ENCODE data around the gene SPSB2. TPM values are rescaled to one million over a fixed set of nuclear protein-coding genes. Genes with fewer than 3 reads are reported as not detected.
"Not testable (repeated sequence)": the region's sequence is repeated elsewhere in the genome, so short reads cannot be mapped to it uniquely, and the experiment has no call there.

SPSB2 gene
- total and polyA plus RNA-seq, 2 experiments from 2014 or later: 4.4 to 4.8 TPM

DNA sequence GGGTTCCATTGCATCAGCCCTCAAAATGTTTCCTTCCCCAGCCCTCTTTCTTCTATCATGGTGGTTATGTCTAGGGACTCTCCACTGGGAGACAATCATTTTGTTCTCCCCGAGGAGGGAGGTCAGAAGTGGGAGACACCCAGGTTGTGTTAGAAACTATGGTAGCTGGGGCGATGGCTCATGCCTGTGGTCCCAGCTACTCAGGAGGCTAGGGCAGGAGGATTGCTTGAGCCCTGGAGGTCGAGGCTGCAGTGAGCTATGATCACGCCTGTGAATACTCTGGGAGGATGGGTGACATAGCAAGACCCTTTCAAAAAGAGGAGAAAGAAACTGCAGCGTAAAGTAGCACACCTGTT lies 18.5 kb upstream of the SPSB2 start:
- TF ChIP-seq EZH2 (IDR thresholded peaks at IDR 0.05; ENCODE audit: insufficient read depth, poor library complexity, severe bottlenecking): no peak
- TF ChIP-seq EZH2phosphoT487 (IDR thresholded peaks at IDR 0.05; ENCODE audit: insufficient read depth, low read depth): no peak
- peak overlapping the region; percentile 81 for H3K4me2 ChIP-seq (ENCODE audit: unreplicated experiment)
- H3K4me3 ChIP-seq: peak overlapping the region; percentile 73
- peak overlapping the region; percentile 87 for H3K9ac ChIP-seq
- DNase-seq: no peak
- peaks cover 10% of the 10 kb centered on the region; the same call in 1 of the 2 replicates for H3K4me1 ChIP-seq (ENCODE audit: insufficient read depth)
- 92 to 95% methylated on average over 5 of the region's 5 CpGs for WGBS, 2 experiments (ENCODE audit: low coverage in 1 of 2, low lambda C conversion rate in 2 of 2, missing lambda C conversion rate in 2 of 2)
- no peaks in the 10 kb centered on the region for H3K9me2 ChIP-seq (ENCODE audit: insufficient read depth)
- H3K9me3 ChIP-seq (ENCODE audit: low read depth): no peaks in the 10 kb centered on the region
- in situ Hi-C loops (cut with MboI): no loop called here
- no peaks in the 10 kb centered on the region for H3K36me3 ChIP-seq (ENCODE audit: low read depth)
- H3K79me2 ChIP-seq (ENCODE audit: insufficient read depth): no peaks in the 10 kb centered on the region
- H4K20me1 ChIP-seq (ENCODE audit: insufficient read depth): no peaks in the 10 kb centered on the region
- H3K27ac ChIP-seq: peak overlapping the region; percentile 88
- H3F3A ChIP-seq (ENCODE audit: insufficient read depth): peaks cover 20% of the 10 kb centered on the region
- H3K27me3 ChIP-seq (replicated peaks; ENCODE audit: insufficient read depth): no peaks in the 10 kb centered on the region
- H2AFZ ChIP-seq: peak overlapping the region; percentile 97

DNA sequence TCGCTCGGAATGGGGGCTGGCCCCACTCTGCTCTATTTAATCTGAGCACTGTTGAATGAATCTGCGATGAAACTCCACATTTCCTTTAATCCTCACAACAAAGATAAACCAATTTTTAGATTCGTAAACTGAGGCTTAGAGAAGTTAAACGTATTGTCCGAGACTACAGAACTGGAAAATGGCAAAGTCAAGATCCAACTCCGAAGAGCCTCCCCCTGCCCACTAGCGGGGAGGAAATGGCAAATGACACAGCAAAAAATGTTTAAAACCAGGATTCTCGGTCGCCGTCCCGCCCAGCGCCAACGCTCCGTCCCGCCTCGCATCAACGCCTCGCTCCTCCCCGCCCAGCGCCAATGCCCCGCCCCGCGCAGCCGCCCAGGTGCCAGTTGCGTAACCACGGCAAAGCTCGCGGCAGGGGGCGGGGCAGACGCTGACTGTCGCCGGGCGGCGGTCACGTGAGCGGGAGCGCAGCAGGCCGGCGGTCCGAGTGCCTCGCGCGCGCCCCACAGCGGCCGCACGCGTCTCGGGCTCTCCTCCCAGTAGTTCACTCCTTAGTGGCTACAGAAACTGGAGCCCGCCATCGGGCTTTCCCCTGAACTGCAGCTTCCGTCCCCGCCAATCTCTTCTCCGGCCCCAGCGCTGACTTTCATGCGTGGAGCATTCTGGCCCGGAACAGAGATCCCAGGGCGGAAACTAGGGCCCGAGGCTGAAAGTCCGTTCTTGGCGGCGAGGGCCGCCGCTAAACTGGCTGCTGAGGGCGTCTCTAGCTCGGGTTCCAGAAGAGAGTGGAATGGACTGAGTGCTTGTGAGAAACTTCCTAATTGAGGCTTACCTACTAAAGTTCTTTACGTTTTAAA lies 17.9 kb upstream of the SPSB2 start:
- in situ Hi-C loops (cut with MboI): no loop called here
- H3K9ac ChIP-seq: peak overlapping the region; percentile 89

DNA sequence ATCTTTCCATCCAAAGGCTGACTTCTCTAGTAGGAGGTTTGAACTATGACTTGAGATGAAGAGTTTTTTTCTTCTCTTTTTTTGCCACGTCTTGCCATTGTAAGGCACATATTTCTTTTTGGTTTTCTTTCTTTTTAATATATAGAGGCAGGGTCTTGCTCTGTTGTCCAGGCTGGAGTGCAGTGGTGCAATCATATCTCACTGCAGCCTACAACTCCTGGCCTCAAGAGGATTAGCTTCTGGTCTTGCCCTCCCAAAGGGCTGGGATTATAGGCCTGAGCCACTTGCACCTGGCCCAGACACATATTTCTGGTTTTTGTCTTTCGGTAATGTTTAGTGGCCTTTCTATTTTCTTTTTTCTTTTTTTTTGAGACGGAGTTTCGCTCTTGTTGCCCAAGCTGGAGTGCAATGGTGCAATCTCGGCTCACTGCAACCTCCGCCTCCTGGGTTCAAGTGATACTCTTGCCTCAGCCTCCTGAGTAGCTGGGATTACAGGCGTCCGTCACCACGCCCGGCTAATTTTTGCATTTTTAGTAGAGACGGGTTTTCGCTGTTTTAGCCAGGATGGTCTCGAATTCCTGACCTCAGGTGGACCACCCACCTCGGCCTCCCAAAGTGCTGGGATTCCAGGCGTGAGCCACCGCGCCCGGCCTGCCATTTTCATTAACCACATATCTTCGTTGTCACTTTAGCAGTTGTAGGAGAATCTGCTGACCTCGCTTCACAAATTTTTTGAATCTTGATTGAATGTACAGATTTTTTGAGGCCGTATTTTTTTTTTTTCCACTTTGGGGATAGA lies 16.9 kb upstream of the SPSB2 start:
- Histone ChIP-seq H3K4me2 (ENCODE audit: unreplicated experiment) (peak overlapping the region; percentile 91), H2AFZ (peak overlapping the region; percentile 90), H3F3A (ENCODE audit: insufficient read depth) (peaks cover 20% of the 10 kb centered on the region), H3K27ac (peak overlapping the region; percentile 95), H3K9ac (peak overlapping the region; percentile 89), H3K4me3 (peak overlapping the region; percentile 69)
- H3K9me3 ChIP-seq (ENCODE audit: low read depth); H3K27me3 ChIP-seq (replicated peaks; ENCODE audit: insufficient read depth); H4K20me1 ChIP-seq (ENCODE audit: insufficient read depth); DNase-seq; H3K79me2 ChIP-seq (ENCODE audit: insufficient read depth); H3K4me1 ChIP-seq (ENCODE audit: insufficient read depth); H3K36me3 ChIP-seq (ENCODE audit: low read depth); H3K9me2 ChIP-seq (ENCODE audit: insufficient read depth); in situ Hi-C loops (cut with MboI): not testable (repeated sequence)
- WGBS, 2 experiments (ENCODE audit: low coverage in 1 of 2, low lambda C conversion rate in 2 of 2, missing lambda C conversion rate in 2 of 2): 96 to 97% methylated on average over 21 of the region's 21 CpGs

More for the DNA sequence above, 17.9 kb upstream of the SPSB2 start:
- no peak for TF ChIP-seq EZH2phosphoT487 (IDR thresholded peaks at IDR 0.05; ENCODE audit: insufficient read depth, low read depth)
- TF ChIP-seq EZH2 (IDR thresholded peaks at IDR 0.05; ENCODE audit: insufficient read depth, poor library complexity, severe bottlenecking): no peak
- no peaks in the 10 kb centered on the region for H3K9me3 ChIP-seq (ENCODE audit: low read depth)
- H3F3A ChIP-seq (ENCODE audit: insufficient read depth): peaks cover 20% of the 10 kb centered on the region
- peak; percentile 100 for DNase-seq
- H3K27ac ChIP-seq: peak overlapping the region; percentile 95
- no peaks in the 10 kb centered on the region for H3K36me3 ChIP-seq (ENCODE audit: low read depth)
- peak overlapping the region; percentile 91 for H3K4me2 ChIP-seq (ENCODE audit: unreplicated experiment)
- no peaks in the 10 kb centered on the region for H3K27me3 ChIP-seq (replicated peaks; ENCODE audit: insufficient read depth)
- peaks cover 10% of the 10 kb centered on the region; the same call in 1 of the 2 replicates for H3K4me1 ChIP-seq (ENCODE audit: insufficient read depth)
- H3K4me3 ChIP-seq: peak overlapping the region; percentile 73
- no peaks in the 10 kb centered on the region for H3K79me2 ChIP-seq (ENCODE audit: insufficient read depth)
- no peaks in the 10 kb centered on the region for H3K9me2 ChIP-seq (ENCODE audit: insufficient read depth)
- H4K20me1 ChIP-seq (ENCODE audit: insufficient read depth): no peaks in the 10 kb centered on the region
- H2AFZ ChIP-seq: peak overlapping the region; percentile 97
- 2 to 3% methylated on average over 50 to 60 of the region's 68 CpGs for WGBS, 2 experiments (ENCODE audit: low coverage in 1 of 2, low lambda C conversion rate in 2 of 2, missing lambda C conversion rate in 2 of 2)

DNA sequence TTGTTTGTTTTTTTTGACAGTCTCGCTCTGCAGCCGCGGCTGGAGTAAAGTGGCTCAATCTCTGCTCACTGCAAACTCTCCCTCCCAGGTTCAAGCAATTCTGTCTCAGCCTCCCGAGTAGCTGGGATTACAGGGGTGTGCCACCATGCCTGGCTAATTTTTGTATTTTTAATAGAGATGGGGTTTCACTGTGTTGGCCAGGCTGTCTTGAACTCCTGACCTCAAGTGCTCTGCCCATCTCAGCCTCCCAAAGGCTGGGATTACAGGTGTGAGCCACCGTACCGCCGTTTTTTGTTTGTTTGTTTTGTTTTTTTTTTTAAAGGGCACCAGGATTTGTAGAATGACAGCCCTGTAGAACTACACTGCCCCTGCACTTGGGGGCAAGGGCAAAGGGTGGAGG lies 15.7 kb upstream of the SPSB2 start:
- not testable (repeated sequence) for DNase-seq

More for the DNA sequence above, 15.7 kb upstream of the SPSB2 start:
- H3K9me3 ChIP-seq (ENCODE audit: low read depth); H3K4me3 ChIP-seq; H4K20me1 ChIP-seq (ENCODE audit: insufficient read depth); H3K9ac ChIP-seq; H3K27ac ChIP-seq; in situ Hi-C loops (cut with MboI); H2AFZ ChIP-seq; H3K36me3 ChIP-seq (ENCODE audit: low read depth); H3K79me2 ChIP-seq (ENCODE audit: insufficient read depth); H3K9me2 ChIP-seq (ENCODE audit: insufficient read depth); H3K4me1 ChIP-seq (ENCODE audit: insufficient read depth); H3K4me2 ChIP-seq (ENCODE audit: unreplicated experiment); H3K27me3 ChIP-seq (replicated peaks; ENCODE audit: insufficient read depth): not testable (repeated sequence)
- 90 to 93% methylated on average over 7 of the region's 7 CpGs for WGBS, 2 experiments (ENCODE audit: low coverage in 1 of 2, low lambda C conversion rate in 2 of 2, missing lambda C conversion rate in 2 of 2)
- H3F3A ChIP-seq (ENCODE audit: insufficient read depth): peaks cover 20% of the 10 kb centered on the region

All from GM23248 (cell line).